Esophagus squamous epithelium (tissue), 5 donors: ENCODE data around the gene QDPR. TPM values are rescaled to one million over a fixed set of nuclear protein-coding genes. Genes with fewer than 3 reads are reported as not detected.

ENCODE experiments used
- DNase-seq: peaks from one replicate; lab custom pipeline; 2025; lab: John Stamatoyannopoulos, UW
- H3K27ac ChIP-seq, 4 donors: fragments of 200-600 bp; sonication (generic); one replicate each; pipeline ENCODE4 v1.5.1; 2016 to 2019; ENCODE audit warnings: mild to moderate bottlenecking in 1 of 4
- H3K27me3 ChIP-seq, 4 donors: fragments of 200-600 bp; sonication (generic); 1 replicate in 3 of 4; 2 replicates in 1 of 4; pipeline versions ENCODE4 v1.5.1 to v1.6.0; 2017 to 2021; ENCODE audit warnings: antibody characterized with exemption in 1 of 4
- H3K36me3 ChIP-seq, 3 donors: fragments of 200-600 bp; sonication (generic); one replicate each; pipeline ENCODE4 v1.5.1; 2016 to 2019
- H3K4me1 ChIP-seq, 3 donors: fragments of 200-600 bp; sonication (generic); one replicate each; pipeline ENCODE4 v1.5.1; 2017 to 2019
- H3K4me3 ChIP-seq, 4 donors: fragments of 200-600 bp; sonication (generic); 1 replicate in 3 of 4; 2 replicates in 1 of 4; pipeline ENCODE4 v1.5.1; 2016 to 2019; ENCODE audit warnings: mild to moderate bottlenecking in 2 of 4, moderate library complexity in 1 of 4
- H3K9me3 ChIP-seq, 3 donors: fragments of 200-600 bp; sonication (generic); one replicate each; pipeline ENCODE4 v1.5.1; 2016 to 2019
- POLR2A ChIP-seq, 4 donors: fragments of 450-650 bp; IDR thresholded peaks; one replicate each; pipeline ENCODE4 v1.6.1; 2017; ENCODE audit warnings: antibody characterized with exemption in 4 of 4, mild to moderate bottlenecking in 4 of 4, moderate library complexity in 3 of 4
- WGBS, 2 donors: methylation state at CpG; one replicate each; pipeline ENCODE4 v1.1.5; 2018; 5-methylcytosine and 5-hydroxymethylcytosine counted together
- intact Hi-C: fragments of 100-400 bp; cut with DNase I; formaldehyde crosslinking; loops from one replicate; pipeline ENCODE4 v1.15.0; 2022
- total RNA-seq, 4 donors: library from RNA; depleted of rRNA; stranded (reverse); fragments of >200 nt; gene quantifications; one replicate each; pipeline ENCODE4 v1.1.0, GENCODE V29; 2016
- TF ChIP-seq, protein P1 (sequence below), 6 experiments: fragments of 450-650 bp in 4 of 6; fragments of 200-600 bp in 2 of 6; sonication (generic) in 2 of 6; IDR thresholded peaks; one replicate each; pipeline ENCODE4 v1.5.1; 2016 to 2019; ENCODE audit warnings: antibody characterized with exemption in 6 of 6, mild to moderate bottlenecking in 4 of 6, moderate library complexity in 4 of 6
- donor health status: DM: yes; HTN: yes; CAD: no.

Gene QDPR
- total RNA-seq, 4 donors from 2014 or later = 5.5 to 9.4 (median 8.5) TPM

DNA sequence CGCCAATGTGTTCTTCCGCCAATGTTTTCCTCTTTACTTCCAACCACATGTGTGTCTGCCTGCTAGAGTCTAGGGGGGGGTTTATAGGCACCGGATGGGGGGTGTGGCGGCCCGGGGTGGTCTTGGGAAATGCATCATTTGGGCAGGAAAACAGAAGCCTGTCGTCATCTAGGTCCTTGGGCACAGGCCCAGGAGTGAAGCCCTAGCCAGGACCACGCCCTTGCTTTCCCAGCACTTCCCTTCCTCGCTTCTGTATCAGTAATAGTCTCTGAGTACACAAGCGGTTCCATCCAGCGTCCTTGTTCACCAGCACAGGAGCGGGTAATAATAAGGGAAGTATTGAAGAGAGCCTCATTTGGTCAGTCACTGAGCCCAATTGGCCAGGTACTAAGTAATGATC, 74.5 kb downstream of the QDPR start:
- WGBS, 2 donors = 78 to 85% methylated on average over 4 to 10 of the region's 11 CpGs
- TF ChIP-seq, protein P1, sequence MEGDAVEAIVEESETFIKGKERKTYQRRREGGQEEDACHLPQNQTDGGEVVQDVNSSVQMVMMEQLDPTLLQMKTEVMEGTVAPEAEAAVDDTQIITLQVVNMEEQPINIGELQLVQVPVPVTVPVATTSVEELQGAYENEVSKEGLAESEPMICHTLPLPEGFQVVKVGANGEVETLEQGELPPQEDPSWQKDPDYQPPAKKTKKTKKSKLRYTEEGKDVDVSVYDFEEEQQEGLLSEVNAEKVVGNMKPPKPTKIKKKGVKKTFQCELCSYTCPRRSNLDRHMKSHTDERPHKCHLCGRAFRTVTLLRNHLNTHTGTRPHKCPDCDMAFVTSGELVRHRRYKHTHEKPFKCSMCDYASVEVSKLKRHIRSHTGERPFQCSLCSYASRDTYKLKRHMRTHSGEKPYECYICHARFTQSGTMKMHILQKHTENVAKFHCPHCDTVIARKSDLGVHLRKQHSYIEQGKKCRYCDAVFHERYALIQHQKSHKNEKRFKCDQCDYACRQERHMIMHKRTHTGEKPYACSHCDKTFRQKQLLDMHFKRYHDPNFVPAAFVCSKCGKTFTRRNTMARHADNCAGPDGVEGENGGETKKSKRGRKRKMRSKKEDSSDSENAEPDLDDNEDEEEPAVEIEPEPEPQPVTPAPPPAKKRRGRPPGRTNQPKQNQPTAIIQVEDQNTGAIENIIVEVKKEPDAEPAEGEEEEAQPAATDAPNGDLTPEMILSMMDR (IDR thresholded peaks at IDR 0.05) = no peak
- TF ChIP-seq POLR2A (IDR thresholded peaks at IDR 0.05) = no peak
- H3K27me3 ChIP-seq = no peaks in the 10 kb centered on the region
- no peaks in the 10 kb centered on the region for H3K4me1 ChIP-seq
- H3K4me3 ChIP-seq = no peak overlapping the region
- intact Hi-C loops = no loop called here
- H3K27ac ChIP-seq = no peak overlapping the region
- no peak for DNase-seq
- H3K9me3 ChIP-seq = no peaks in the 10 kb centered on the region
- H3K36me3 ChIP-seq = no peaks in the 10 kb centered on the region

DNA sequence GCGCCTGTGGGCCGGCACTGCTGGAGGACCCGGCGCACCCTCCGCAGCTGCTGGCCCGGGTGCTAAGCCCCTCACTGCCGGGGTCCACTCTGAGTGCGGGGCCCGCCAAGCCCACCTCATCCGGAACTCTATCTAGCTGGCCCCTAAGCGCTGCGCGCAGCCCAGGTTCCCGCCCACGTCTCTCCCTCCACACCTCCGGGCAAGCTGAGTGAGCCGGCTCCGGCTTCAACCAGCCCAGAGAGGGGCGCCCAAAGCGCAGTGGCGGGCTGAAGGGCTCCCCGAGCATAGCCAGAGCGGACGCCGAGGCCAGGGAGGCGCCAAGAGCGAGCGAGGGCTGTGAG, 75.2 kb downstream of the QDPR start:
- 100% methylated on average over 7 of the region's 28 CpGs; no CpG with 5 or more reads in 1 of the 2 donors for WGBS, 2 donors
- TF ChIP-seq, protein P1 (IDR thresholded peaks at IDR 0.05) = no peak
- no peak for TF ChIP-seq POLR2A (IDR thresholded peaks at IDR 0.05)
- H3K36me3 ChIP-seq = no peaks in the 10 kb centered on the region
- no peak overlapping the region for H3K4me3 ChIP-seq
- intact Hi-C loops = no loop called here
- no peak for DNase-seq
- H3K4me1 ChIP-seq = no peaks in the 10 kb centered on the region
- no peaks in the 10 kb centered on the region for H3K27me3 ChIP-seq
- H3K27ac ChIP-seq = no peak overlapping the region
- H3K9me3 ChIP-seq = no peaks in the 10 kb centered on the region

Other genes starting within 250 kb of the QDPR start
- gene CLRN2, start 3.1 kb upstream of the QDPR start, total RNA-seq = not detected
- gene LAP3, start 65.1 kb upstream of the QDPR start, total RNA-seq = 10 to 100 TPM; 30.2 to 80.5 (median 54.6) TPM
- 10 to 100 TPM in 3 of 4 donors, 1 to 10 TPM in 1; 6.1 to 14.5 (median 11.5) TPM for gene MED28, start 102.6 kb upstream of the QDPR start, total RNA-seq